ENCODE measurements around the gene SH3GLB1.

Gene SH3GLB1

DNA sequence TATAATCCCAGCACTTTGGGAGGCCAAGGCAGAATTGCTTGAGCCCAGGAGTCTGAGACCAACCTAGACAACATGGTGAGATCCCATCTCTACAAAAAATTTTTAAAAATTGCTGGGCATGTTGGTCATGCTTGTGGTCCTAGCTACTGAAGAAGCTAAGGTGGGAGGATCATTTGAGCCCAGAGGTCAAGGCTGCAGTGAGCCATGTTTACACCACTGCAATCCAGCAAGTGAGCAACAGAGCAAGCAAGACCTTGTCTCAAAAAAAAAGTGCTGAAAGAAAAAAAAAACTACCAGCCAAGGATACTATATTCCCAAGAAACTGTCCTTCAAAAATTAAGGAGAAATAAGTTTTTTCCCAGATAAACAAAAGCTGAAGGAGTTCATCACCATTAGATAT lies 78.1 kb downstream of the SH3GLB1 start:
- peaks cover 20% of the 10 kb centered on the region for H3K9me3 ChIP-seq
- no peak overlapping the region for H3K9ac ChIP-seq
- TF ChIP-seq Cebpa-rat (IDR thresholded peaks at IDR 0.05) = no peak
- H3K4me3 ChIP-seq = no peak overlapping the region
- peaks cover 1% of the 10 kb centered on the region for H3K4me1 ChIP-seq
- H3K27ac ChIP-seq = no peak overlapping the region
- H3K4me2 ChIP-seq = no peak overlapping the region
- H4K20me1 ChIP-seq = no peaks in the 10 kb centered on the region
- no peaks in the 10 kb centered on the region for H3K27me3 ChIP-seq
- H3K36me3 ChIP-seq = no peaks in the 10 kb centered on the region

DNA sequence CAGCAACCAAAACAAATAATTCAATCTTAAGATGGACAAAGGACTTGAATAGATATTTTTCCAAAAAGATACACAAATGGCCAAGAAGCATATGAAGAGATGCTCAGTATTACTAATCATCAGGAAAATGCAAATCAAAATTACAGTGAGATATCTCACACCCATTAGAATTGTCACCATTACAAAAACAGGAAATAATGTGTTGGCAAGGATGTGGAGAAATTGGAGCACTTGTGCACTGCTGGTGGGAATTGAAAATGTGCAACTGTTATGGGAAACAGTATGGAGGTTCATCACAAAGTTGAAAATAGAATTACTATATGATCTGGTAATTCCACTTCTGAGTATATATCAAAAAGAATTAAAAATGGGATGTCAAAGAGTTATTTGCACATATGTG lies 83.2 kb downstream of the SH3GLB1 start:
- no peak for TF ChIP-seq Cebpa-rat (IDR thresholded peaks at IDR 0.05)
- Histone ChIP-seq H4K20me1 (no peaks in the 10 kb centered on the region), H3K36me3 (no peaks in the 10 kb centered on the region), H3K4me1 (peaks cover 23% of the 10 kb centered on the region), H3K27ac (no peak overlapping the region), H3K9me3 (peaks cover 15% of the 10 kb centered on the region), H3K27me3 (no peaks in the 10 kb centered on the region), H3K4me3 (no peak overlapping the region), H3K9ac (no peak overlapping the region), H3K4me2 (peak overlapping the region; percentile 69)

DNA sequence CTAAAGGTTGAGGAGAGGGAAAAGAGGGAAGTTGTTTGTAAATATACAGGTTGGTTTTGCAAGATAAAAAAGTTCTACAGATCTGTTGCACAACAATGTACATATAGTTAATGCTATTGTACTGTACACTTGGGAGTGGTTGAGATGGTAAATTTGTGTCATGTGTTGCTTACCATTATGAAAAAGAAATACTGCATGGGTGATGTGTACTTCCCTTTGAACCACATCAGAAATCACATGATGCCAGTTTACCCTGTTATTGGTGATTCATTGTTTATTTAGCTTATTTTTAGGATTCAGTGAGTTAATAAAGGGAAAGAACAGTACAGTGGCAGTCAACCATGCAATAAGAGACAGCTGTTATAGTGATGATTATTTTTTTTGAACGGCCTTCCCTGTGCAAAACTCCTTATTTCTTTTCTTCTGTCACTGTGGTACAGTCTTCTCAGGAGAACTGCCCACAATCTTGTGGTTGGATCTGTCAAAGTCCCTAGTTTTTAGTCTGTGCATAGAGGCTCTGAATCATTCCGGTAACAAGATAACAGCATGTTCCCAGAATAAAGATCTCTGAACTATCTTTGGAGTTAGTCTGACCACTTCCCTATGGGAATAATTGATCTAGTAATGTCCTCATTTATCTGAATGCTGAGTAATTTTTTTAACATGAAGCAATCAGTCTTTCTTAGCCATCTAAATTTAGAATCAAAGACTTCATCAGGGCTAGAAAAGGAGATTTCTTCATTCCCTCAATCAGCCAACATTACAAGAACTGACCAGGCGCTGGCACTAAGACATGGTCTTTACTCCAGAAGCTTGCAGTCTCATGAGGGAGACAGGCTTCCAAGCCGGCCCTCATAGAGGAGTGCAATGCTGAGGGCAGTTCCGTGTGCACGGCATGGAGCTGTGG lies 84.2 kb downstream of the SH3GLB1 start:
- Histone ChIP-seq H3K4me2 (peak overlapping the region; percentile 69), H3K36me3 (no peaks in the 10 kb centered on the region), H3K27ac (peak overlapping the region; percentile 28; the same call in 1 of the 2 replicates), H3K27me3 (no peaks in the 10 kb centered on the region), H3K4me3 (no peak overlapping the region), H3K9me3 (peaks cover 11% of the 10 kb centered on the region), H3K4me1 (peaks cover 23% of the 10 kb centered on the region), H4K20me1 (no peaks in the 10 kb centered on the region), H3K9ac (no peak overlapping the region)
- no peak for TF ChIP-seq Cebpa-rat (IDR thresholded peaks at IDR 0.05)

DNA sequence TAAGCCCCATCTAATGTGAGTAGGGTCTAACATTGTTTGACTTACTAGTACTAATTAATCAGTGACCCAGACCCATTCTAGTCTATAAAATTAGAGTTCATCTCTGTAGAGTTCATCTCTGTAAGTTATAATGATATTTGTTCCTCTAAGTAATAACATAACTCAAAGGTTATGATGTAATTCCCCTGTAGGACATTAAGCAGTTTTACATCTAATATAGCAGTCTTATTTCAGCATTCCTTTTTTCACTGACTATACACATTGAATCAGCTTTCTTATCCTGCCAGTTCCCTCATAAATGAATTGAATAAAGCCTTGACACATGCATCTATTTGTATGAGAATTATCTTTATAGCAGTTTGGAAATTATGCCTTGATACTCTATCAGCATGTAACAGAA lies 90.9 kb downstream of the SH3GLB1 start:
- H3K36me3 ChIP-seq = no peaks in the 10 kb centered on the region
- H3K27me3 ChIP-seq = no peaks in the 10 kb centered on the region
- no peaks in the 10 kb centered on the region for H3K9me3 ChIP-seq
- no peak overlapping the region for H3K27ac ChIP-seq
- H3K4me2 ChIP-seq = no peak overlapping the region
- H3K9ac ChIP-seq = no peak overlapping the region
- H4K20me1 ChIP-seq = no peaks in the 10 kb centered on the region
- H3K4me1 ChIP-seq = no peaks in the 10 kb centered on the region
- no peak overlapping the region for H3K4me3 ChIP-seq
- no peak for TF ChIP-seq Cebpa-rat (IDR thresholded peaks at IDR 0.05)
